HG02840 (cell line): ENCODE data around the gene FHDC1.

Experiments used
- ATAC-seq: cut with Tn5 transposase; IDR thresholded peaks from one replicate; pipeline ENCODE4 v1.9.1; 2021; ENCODE audit warnings: mild to moderate bottlenecking, moderate library complexity, moderate number of reproducible peaks; ENCODE audit not compliant: unreplicated experiment, low FRiP score

FHDC1 gene

DNA sequence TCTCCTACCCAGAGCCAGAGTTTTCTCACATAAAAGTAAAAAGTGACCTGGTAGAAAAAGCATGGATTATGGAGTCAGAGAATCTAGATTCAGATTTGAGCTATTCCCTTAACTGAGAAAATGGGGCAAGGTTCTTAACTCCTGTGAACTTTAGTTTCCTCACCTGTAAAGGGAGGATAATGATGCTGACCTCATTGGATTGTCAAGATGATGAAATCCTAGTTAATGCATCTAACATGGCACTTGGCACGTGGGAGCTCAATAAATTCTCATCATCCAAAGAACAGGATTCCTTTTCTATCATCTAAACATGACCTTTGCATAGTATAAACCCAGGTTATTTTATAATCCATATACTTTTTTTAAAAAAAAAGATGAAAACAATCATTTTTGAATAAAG lies 18.6 kb downstream of the FHDC1 start:
- no peak for ATAC-seq

DNA sequence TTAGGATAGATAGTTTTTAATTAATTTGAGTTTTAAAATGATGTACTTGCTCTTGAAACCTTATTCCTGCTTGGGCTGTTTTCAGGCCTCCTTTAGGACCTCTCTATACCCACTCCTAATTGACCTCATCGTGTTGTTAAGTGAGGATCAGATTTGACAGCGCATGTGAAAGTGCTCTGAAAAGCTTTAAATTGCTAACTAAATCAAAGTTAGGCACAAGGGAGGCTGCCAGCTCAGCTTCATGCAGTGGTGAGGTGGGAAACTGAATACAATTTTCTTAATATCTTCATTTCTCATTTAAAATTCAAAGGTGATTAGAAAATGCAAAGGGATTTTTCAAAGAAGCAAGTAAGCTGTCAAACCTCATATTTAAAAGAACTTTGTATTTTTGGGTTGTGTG lies 20.0 kb downstream of the FHDC1 start:
- no peak for ATAC-seq

DNA sequence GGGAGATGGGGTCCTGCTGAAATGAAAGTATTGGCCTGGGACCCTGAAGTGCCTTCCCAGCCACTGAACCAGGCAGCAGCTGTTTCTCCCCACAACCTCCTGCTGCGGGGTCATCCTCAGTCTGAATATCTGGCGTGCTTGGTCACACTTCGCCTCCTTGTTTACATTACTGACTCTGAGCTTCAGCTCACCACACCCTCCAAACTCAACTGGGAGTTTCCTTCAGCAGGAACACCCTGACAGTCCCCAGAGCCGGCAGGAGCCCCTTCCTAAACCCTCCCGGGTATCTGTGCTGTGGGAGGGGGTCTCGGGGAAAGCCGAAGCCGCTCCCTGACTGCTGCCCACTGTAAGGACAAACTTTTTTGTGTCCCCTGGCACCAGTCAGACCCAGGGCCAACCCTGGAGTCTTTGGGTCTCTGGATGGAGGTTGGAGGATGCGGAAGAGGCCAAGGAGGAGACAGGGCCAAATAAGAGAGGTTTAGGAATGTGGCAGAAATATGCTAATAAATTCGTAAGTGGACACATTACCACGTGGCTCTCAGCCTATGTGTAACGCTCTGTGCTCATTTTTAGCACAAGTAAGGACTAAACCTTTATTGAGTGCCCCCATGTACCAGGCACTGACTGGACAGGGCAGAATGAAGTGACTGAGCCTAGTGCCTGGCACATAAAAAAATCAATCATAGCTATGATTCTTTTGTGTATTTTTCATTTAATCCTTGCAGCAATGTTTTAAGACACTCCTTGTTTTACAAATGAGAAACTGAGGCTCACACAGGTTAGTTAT lies 20.7 kb downstream of the FHDC1 start:
- ATAC-seq: no peak

DNA sequence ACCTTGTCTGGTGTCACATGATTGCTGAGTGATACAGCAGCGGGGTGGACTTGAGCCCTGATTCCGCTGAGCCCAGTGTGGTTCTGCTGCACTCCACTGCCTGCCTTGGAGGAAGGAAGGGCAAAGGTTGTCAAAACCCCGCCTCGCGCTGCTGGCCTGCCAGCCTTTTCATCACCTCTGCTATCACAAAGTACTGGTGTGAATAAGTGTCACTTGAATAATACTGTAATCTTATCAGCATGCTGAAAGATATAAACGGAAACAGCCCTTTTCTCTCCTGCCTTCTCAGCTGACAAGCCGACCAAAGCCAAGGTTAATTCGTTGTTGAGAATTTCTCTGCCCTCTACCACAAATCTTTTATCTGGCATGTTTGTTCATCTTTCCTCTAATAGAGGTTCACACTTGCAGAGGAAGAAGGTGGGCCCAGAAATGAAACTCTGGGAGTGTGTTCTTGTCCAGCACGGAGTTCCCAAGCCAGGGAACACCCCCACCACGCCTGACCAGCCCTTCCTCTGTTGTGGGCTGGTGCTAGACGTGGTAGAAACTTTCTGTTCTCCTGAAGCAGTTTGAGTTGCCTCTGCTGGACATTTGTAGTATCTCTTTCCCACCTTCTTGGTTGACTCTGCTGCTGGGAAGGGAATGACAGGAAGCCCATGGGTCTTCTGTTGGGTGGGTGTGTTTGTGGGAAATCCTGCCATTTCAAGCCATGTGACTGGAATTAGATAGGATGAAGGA lies 21.5 kb downstream of the FHDC1 start:
- no peak for ATAC-seq

DNA sequence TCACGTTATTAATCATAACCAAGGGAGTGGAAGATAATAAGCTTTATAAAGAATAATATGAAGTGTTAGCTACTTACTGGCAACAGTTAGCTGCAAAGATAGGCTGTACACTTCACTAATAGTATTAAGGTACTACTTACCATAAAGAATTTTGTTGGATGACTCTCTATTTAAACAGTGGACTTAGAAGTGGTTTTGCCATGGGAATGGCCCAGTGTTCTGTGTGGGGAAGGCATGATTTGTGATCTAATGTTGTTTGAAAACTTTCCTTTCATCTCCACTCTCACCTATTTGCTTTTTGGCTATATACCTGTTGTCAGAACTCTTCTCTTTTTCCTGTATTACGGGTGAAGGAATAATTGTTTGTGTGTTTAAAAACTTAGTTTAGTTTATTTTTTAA lies 23.0 kb downstream of the FHDC1 start:
- no peak for ATAC-seq

DNA sequence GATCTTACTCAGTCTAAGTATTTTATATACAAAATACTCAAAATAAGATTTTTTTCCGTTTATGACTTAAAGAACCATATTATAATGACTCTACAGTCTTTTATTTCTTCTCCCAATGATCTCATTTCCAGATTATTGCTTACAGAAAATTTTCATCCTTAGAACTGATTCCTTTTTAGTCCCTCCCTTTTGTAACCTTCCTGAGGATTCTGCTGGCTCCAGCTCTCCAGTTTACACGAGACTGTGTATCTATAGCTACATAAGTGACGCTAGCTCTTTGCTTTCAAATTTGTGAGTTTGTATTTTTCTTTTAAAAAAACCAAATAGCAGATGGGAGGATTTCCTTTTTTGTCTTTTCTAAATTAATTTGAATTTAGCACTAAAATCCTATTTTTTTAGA lies 24.0 kb downstream of the FHDC1 start:
- ATAC-seq: no peak

DNA sequence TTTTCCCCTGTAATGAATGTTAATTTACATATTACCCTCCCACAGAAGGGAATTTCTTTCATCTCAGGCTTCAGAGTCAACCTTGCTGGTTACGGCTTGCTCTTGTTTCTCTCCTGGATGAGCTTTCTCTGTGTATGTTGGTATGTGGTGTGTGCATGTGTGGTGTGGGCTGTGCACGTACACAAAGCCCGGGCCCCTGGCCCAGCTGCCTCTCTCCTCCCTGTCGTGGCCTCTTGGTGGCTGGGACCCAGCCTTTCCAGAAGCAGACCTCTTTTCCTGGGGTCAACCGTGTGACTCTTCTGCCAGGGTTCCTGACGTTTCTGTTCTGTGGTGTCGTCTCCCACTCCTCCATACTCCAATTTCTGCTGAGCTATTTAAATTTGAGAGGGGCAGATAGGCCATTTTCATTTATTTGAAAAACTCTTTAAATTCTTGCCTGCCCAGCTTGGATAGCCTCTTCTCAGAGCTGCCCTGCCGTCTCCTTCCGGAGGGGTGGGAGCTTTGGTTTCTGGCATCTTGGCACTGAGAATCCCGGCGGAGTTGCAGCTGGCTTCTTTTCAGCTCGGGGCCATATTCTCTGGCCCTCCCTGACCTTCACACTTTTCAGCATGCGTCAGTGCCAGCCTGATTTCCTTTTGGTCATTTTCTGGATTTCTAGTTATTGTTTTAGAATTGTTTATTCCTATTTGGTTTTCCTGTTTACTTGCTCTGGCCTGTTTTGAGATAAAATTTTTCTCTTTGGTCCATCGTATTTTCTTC lies 25.1 kb downstream of the FHDC1 start:
- no peak for ATAC-seq

DNA sequence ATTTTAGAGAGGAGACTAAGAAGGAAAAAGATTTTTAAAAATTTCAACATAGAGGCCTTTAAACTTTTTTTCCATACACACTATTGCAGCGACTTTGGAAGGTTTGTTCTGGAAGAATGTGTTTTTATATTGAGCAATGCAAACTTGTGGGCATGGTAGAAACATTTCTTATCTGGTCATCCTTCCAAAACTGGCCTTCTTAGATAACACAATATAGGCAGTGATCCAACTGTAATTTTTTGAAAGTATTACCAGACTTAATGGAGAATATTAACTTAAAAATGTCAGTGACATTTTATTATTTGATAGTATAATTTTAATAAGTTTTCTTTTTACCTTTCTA lies 25.6 kb downstream of the FHDC1 start:
- ATAC-seq: no peak

DNA sequence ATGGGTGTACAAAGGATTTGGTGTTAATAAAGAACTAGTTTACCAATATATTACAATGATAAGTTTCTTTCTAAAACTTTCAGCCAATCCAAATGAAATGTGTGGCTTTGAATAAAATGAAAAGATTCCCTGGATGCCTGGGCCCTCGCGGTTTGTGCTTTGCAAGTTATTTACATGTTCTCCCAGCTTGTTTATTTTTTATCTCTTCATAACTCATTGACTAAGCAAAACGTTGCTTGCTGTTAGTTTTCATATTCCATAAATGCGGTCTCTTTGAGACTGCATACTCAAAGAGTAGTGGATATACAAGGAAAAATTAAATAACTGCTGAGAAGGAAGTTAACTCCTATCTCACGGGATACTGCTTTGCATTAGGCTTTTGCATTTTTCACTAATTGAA lies 26.0 kb downstream of the FHDC1 start:
- no peak for ATAC-seq

DNA sequence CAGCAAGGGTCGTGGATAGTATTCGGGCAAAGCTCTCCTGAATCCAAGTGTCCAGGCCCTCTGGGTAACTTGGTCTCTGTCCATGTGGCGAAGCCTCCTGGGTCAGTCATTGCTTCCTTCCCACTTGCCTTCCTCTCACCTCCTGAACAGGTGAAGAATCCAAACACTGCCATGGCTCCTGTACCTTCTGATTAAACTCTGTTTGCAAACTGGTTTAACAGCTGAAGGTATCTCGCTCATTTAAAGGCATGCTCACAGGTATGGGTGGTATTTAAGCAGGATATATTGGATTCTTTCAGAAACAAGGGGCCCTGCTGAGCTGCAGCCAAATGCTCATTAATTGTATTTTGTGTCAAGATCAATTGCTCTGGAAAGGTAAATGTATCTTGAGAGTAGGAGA lies 28.2 kb downstream of the FHDC1 start:
- no peak for ATAC-seq

DNA sequence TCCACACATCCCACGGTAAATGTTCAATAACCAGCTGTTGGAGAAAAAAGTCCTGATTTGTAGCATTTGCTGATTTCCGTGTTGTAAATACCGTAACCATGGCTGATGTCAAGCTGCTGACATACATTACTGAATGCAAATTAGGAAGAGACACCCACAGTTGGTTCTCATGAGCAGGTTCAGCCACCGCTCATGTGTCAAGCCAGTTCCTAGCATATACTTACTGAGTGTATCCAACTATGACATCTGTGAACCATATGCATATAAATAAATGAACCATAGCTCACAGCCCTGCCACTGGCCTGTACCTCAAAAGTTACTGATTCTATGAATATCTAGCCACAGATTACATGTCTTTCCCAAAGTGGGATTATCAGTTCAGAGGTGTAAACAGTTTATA lies 29.5 kb downstream of the FHDC1 start:
- ATAC-seq: no peak

DNA sequence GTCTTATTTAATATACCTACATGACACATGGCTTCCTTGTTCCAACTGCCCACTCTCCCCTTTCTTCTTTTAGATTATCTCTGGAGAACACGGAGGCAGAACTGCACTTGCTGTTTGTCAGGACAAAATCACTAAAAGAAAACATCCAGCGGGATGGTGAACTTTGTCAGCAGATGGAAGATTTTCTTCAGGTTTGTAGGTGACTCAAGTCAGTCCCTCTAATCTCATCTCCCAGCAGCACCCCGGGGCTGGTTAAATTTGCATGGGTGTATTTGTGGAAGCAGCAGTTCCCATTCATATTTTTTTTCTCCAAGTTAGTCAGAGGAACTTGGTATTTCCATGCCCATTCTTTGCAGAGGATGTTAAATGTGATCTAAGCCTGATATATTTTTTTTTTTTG lies 31.8 kb downstream of the FHDC1 start:
- ATAC-seq: no peak

DNA sequence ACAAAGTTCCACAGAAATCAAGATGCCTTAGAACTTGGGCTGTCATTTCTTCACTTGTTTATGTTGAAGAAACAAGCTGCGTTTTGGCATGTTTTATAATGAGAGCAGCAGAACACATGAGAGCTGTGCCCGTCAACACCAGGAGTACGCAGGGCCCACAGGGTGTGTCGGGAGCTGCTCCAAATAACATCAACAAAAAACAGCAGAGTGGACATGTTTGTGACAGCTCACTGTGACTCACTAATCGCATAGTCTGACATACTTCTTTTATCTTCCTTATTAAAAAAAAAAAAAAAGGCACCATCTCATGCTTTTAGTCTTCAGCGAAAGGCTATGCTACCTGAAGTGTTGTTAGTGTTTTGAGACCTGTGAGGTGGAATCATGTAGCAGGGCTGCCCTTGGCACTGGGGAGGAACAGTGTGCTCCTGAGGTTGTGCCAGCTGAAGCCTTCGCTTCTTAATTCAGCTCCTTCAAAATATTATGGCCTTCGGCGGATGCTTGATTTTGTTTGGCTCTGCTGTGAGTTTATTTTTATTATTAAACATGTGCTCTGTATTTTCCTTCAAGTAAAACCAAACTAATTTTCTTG lies 32.8 kb downstream of the FHDC1 start:
- no peak for ATAC-seq

DNA sequence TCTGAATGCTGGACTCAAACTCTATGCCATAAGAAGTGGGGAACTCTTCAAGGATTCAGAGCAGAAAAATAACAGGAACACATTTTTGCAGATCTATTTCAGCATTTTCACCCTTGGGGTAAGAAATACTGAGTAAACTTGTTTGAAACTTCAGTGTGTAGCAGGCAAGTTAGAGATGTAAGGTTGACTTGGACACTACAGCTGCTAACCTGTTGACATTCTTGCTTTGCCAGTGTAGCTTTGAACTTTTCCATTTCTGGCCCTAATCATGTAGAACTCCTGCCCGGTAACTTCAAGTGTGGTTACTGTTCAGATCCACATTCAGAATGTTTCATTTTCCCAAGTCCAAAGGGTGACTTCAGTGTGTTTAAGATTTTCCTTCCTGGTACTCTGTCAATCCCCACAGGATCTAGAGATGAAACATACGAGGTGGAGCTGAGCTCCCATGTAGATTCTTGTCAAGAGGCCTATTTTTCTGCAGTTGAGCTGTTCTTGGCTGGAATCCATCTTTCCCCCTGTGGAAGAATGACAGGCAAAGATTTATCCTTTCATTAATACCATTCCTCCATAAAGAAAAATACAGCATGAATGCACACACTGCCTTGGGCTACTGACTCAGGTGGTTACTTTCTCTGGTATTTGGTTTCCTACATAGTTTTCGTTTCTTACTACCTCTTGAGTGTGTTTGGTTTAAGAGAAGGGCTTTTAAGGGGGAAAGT lies 34.1 kb downstream of the FHDC1 start:
- ATAC-seq: no peak

DNA sequence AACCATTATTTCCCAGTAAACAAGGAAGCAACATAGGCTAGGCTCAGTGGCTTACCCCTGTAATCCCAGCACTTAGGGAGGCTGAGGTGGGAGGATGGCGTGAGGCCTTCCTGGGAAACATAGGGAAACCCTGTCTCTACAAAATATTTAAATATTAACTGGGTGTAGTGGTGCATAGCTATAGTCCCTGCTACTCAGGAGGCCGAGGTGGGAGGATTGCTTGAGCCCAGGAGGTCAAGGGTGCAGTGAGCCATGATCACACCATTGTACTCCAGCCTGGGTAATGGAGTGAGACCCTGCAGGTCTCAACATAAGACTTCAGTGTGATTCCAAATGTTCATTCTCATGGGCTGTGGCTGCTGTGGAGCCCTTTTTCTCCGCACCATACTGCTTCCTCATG lies 34.9 kb downstream of the FHDC1 start:
- ATAC-seq: no peak

DNA sequence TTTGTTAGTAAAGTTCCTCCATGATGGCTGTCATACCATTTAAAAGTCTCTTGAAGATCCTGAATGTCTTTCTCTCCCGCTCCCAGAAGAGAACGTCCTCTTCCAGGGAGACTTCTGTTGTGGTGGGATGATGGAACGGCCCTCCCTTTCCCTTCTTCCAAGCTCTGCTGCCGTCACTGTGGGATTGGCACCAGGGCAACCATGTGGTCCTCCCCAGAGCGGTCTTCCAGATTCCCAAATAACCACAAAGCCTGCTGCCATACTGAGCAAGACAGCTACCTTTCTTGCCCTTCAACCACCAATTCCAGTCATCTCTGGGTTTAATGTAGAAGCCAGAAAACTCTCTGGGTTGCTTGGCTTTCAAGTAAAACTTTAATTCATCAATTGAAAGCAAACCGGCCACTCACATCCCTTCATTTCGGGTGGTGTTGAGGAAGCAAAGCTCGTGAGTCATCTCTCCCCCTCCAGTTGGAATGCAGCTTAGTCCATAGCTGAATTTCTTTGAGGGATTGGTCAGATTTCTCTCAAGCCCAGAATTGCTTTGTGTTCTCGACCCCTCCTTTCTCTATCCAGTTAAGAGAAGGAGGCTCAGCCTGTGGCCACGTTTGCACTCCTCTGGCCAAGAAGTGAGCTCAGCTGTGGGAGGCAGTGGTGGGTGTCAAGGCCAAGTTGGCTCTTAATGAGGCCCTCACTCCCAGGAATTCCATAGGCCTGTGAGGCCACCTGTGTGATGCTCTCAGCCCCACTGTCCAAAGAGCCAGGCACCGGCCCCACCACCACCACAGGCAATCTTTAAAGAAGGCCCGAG lies 36.9 kb downstream of the FHDC1 start:
- no peak for ATAC-seq

DNA sequence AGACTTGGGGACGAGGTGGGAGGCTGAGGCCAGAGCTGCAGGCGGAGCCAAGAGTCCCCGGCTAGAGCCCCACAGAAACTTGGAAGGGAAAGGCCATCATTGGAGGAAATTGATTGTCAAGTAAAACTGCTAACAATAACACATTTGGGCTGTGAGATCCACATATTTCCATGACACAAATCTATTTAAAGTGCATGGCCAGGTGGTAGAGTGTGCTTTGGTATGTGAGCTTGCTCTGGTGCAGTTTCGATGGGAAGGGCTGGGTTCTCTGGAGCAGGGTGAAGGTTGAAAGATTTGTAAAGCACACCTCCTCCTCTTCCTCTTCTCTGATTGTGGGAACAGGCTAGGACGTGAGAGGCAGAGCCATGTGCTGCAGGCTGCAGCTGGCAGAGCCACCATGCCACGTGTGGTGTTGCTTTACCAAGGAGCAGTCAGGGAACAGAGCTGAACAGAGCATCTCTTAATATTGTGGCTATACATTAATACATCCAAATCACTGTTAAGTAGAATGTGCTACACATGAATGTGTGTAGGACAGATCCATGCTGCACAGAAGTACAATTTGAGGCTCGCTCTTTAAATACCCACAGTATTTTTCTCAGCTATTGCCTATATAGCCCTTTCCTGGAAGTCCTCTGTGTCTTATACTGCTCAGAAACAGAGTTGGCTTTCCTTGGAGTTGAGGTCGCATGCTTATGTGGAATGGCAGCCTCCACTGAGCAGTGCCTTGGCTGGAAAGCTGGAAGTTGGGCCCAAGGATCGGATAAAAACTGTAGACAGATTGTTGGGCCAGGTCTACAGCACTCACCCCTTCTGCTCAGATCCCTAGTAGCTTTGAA lies 37.7 kb downstream of the FHDC1 start:
- no peak for ATAC-seq

DNA sequence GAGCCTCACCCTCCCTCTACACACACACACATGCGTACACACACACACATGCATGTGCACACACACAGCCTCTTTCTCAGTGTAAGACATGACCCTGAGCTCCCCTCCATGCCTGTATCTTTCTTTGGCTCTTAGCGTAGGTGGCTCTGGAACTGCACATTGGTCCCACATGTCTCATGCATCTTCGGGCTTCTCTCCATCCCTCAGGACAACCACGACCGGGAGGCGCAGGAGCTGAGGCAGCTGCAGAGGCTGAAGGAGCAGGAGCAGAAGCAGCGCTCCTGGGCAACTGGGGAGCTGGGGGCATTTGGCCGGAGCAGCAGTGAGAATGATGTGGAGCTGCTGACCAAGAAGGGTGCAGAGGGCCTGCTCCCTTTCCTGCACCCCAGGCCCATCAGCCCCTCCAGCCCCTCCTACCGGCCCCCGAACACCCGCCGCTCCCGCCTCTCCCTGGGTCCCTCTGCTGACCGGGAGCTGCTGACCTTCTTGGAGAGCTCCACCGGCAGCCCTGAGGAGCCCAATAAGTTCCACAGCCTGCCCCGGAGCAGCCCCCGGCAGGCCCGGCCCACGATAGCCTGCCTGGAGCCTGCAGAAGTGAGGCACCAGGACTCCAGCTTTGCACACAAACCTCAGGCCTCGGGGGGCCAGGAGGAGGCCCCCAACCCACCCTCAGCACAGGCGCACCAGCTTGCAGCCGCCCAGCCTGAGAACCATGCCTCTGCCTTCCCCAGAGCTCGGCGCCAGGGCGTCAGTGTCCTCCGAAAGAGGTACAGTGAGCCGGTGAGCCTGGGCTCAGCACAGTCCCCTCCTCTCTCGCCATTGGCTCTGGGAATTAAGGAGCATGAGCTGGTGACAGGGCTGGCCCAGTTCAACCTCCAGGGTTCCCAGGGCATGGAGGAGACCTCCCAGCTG lies 38.6 kb downstream of the FHDC1 start:
- ATAC-seq: no peak
